HL-60 (cell line): ENCODE measurements around the gene C6orf136.

ENCODE experiments used
- GABPA ChIP-seq: IDR thresholded peaks from 2 replicates; pipeline ENCODE4 v1.6.1; 2012; ENCODE audit warnings: low read depth
- POLR2AphosphoS5 ChIP-seq: IDR thresholded peaks from 2 replicates; pipeline ENCODE4 v1.6.1; 2012; ENCODE audit warnings: low read depth
- SPI1 ChIP-seq: IDR thresholded peaks from 2 replicates; pipeline ENCODE4 v1.6.1; 2012; ENCODE audit warnings: low read depth, mild to moderate bottlenecking, borderline replicate concordance
- TF ChIP-seq, protein P1 (sequence below): IDR thresholded peaks from one replicate; pipeline ENCODE4 v1.5.1; 2011; ENCODE audit warnings: low read length, control low read depth, inconsistent platforms; ENCODE audit not compliant: insufficient read depth
- TF ChIP-seq, protein P2 (sequence below): IDR thresholded peaks from 2 replicates; pipeline ENCODE4 v1.6.1; 2012; ENCODE audit warnings: low read depth; ENCODE audit not compliant: insufficient replicate concordance

DNA sequence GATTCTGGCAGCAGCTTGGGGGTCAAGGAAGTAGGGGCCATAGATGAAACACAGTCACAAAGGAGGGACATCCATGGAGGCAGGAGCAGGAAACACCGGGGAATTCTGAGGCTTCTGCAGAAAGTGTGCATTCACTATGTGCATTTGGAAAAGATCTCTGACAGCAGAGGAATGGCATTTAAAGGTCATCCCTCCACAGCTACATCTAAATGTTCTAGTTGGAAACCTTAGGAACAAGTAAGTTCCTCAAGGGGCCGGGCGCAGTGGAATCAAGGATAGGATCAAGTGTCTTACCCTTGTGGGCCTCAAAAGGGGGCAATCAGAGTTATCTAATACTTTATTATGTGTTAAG, 8.8 kb downstream of the C6orf136 start:
- TF ChIP-seq, protein P1, sequence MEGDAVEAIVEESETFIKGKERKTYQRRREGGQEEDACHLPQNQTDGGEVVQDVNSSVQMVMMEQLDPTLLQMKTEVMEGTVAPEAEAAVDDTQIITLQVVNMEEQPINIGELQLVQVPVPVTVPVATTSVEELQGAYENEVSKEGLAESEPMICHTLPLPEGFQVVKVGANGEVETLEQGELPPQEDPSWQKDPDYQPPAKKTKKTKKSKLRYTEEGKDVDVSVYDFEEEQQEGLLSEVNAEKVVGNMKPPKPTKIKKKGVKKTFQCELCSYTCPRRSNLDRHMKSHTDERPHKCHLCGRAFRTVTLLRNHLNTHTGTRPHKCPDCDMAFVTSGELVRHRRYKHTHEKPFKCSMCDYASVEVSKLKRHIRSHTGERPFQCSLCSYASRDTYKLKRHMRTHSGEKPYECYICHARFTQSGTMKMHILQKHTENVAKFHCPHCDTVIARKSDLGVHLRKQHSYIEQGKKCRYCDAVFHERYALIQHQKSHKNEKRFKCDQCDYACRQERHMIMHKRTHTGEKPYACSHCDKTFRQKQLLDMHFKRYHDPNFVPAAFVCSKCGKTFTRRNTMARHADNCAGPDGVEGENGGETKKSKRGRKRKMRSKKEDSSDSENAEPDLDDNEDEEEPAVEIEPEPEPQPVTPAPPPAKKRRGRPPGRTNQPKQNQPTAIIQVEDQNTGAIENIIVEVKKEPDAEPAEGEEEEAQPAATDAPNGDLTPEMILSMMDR, result no peak
- TF ChIP-seq GABPA, result no peak
- TF ChIP-seq POLR2AphosphoS5, result no peak
- TF ChIP-seq, protein P2, sequence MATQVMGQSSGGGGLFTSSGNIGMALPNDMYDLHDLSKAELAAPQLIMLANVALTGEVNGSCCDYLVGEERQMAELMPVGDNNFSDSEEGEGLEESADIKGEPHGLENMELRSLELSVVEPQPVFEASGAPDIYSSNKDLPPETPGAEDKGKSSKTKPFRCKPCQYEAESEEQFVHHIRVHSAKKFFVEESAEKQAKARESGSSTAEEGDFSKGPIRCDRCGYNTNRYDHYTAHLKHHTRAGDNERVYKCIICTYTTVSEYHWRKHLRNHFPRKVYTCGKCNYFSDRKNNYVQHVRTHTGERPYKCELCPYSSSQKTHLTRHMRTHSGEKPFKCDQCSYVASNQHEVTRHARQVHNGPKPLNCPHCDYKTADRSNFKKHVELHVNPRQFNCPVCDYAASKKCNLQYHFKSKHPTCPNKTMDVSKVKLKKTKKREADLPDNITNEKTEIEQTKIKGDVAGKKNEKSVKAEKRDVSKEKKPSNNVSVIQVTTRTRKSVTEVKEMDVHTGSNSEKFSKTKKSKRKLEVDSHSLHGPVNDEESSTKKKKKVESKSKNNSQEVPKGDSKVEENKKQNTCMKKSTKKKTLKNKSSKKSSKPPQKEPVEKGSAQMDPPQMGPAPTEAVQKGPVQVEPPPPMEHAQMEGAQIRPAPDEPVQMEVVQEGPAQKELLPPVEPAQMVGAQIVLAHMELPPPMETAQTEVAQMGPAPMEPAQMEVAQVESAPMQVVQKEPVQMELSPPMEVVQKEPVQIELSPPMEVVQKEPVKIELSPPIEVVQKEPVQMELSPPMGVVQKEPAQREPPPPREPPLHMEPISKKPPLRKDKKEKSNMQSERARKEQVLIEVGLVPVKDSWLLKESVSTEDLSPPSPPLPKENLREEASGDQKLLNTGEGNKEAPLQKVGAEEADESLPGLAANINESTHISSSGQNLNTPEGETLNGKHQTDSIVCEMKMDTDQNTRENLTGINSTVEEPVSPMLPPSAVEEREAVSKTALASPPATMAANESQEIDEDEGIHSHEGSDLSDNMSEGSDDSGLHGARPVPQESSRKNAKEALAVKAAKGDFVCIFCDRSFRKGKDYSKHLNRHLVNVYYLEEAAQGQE, result no peak
- no peak for TF ChIP-seq SPI1
